Tibial nerve (tissue), 3 donors: ENCODE results near the gene STARD8.

ENCODE experiments used
- CTCF ChIP-seq, 5 experiments: fragments of 200-600 bp in 3 of 5; fragments of 450-650 bp in 2 of 5; sonication (generic) in 3 of 5; IDR thresholded peaks; one replicate each; pipeline ENCODE4 v1.5.1; 2016 to 2019; ENCODE audit warnings: antibody characterized with exemption in 5 of 5, mild to moderate bottlenecking in 3 of 5, moderate library complexity in 2 of 5
- POLR2A ChIP-seq, 2 donors: fragments of 450-650 bp; IDR thresholded peaks; one replicate each; pipeline ENCODE4 v1.6.1; 2017; ENCODE audit warnings: antibody characterized with exemption in 2 of 2, mild to moderate bottlenecking in 2 of 2, moderate library complexity in 2 of 2

DNA sequence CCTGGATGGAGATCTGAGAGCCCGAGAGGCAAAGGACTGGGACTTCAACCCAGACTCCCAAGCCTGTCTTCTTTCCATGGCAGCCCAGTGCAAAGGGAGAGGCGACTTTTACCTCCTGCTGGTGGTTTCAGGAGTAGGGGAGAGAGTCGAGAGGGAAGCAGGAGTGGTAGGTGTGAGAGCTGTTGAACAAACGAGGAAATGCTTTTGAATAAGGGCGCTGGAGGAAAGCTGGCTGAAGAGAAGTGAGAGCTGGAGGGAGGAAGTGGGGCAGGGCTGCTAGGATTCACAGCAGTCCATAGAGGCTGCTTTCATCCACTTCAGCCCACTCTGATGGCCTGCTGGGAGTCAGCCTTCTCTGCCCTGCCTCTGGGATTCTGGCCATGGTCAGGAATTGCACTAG is 99.5 kb downstream of the STARD8 start:
- TF ChIP-seq CTCF (IDR thresholded peaks at IDR 0.05): no peak
- TF ChIP-seq POLR2A (IDR thresholded peaks at IDR 0.05): no peak
